Coronary artery (tissue), 2 donors: ENCODE measurements around the gene RHEX.

Source experiments
- DNase-seq: peaks from one replicate; pipeline ENCODE4 v3.0.0-alpha.2; 2017; ENCODE audit warnings: low spot score
- H3K27ac ChIP-seq, 2 donors: fragments of 200-600 bp; sonication (generic); one replicate each; pipeline ENCODE4 v1.5.1; 2016 to 2019
- H3K4me3 ChIP-seq: fragments of 200-600 bp; sonication (generic); 2 replicates; pipeline ENCODE4 v1.5.1; 2016; ENCODE audit warnings: mild to moderate bottlenecking, moderate library complexity
- CTCF ChIP-seq: fragments of 200-600 bp; sonication (generic); IDR thresholded peaks from one replicate; pipeline ENCODE4 v1.5.1; 2019; ENCODE audit warnings: antibody characterized with exemption

Gene RHEX

DNA sequence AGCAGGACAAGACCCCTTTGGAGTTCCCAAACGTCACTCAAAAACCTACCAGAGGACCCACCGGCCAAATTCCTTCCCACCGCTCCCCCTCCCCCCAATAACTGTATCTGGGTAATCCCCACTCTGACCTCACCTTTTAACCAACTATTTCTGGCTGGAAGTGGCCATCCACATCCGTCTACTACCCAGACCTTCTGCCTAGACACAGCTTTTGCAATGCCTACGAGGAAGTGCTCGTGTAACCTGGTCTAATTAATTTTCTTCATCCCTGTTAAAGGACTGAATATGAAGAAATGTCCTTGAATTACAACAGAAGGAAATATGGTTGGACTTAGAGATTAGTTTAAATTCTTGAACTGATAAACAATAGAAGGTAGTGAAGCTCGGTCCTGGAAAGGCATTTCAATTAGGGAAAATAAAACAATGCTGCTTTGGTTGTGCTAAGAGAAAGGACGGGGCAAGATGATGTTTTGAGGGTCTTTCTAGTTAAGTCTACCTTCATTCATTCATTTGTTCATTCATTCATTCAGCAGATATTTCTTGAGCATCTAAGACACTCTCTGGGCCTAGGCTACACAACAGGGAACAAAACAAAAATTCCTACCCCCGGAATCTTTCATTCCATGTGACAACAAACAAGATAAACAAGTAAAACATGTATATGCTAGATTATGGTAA is 45.4 kb downstream of the RHEX start:
- DNase-seq, result no peak
- H3K27ac ChIP-seq, result no peak overlapping the region

DNA sequence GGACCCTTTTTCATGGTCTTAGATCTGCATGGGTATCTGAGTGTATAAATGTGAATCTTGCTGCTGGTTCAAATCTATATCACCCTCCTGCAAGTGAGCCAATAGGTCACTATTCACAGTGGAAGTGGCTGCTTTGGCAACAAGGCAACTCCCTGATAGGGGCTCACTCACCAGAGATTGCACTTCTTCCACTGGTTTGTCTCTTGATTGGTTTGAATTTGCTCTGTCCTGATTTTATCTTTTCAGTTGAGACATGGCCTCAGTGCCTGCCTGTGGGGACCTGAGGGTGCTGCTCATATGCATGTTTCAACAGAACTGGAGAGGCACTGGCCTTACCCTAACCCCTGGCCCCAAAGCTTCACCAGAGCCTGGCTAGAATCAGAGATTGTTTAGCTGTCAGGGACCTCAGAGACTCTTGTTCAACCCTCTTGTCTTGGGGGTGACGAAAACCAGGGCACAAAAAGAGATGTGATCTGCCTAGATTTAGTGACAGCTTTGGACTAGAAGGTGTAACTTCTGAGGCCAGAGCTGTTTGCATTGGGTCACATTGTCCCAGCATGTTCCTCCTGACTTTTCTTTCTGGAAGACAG is 47.3 kb downstream of the RHEX start:
- no peak for TF ChIP-seq CTCF
- H3K4me3 ChIP-seq, result no peak overlapping the region
- peak; percentile 16 for DNase-seq
- no peak overlapping the region for H3K27ac ChIP-seq

More for the DNA sequence above, 45.4 kb downstream of the RHEX start:
- TF ChIP-seq CTCF, result no peak
- no peak overlapping the region for H3K4me3 ChIP-seq

GRCh38 chr1:206101351-206102045 is 48.5 kb downstream of the RHEX start:
- no peak for TF ChIP-seq CTCF
- Histone ChIP-seq H3K4me3 (no peak overlapping the region), H3K27ac (no peak overlapping the region)
- no peak for DNase-seq

- no peak for DNase-seq
- Histone ChIP-seq H3K4me3 (no peak overlapping the region), H3K27ac (no peak overlapping the region)
- TF ChIP-seq CTCF, result no peak
These were observed 49.4 kb downstream of the RHEX start for GRCh38 chr1:206102292-206102936.

DNA sequence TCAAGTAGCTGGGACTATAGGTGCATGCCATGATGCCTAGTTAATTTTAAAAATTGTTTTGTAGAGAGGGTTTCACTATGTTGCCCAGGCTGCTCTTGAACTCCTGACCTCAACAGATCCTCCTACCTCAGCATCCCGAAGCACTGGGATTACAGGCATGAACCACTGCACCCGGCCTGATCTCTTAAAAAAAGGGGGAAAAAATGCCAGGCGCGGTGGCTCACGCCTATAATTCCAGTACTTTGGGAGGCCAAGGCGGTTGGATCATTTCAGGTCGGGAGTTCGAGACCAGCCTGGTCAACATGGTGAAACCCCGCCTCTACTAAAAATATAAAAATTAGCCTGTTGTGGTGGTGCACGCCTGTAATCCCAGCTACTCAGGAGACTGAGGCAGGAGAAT is 51.0 kb downstream of the RHEX start:
- DNase-seq, result no peak
- no peak for TF ChIP-seq CTCF
- H3K27ac ChIP-seq, result no peak overlapping the region
- no peak overlapping the region for H3K4me3 ChIP-seq

DNA sequence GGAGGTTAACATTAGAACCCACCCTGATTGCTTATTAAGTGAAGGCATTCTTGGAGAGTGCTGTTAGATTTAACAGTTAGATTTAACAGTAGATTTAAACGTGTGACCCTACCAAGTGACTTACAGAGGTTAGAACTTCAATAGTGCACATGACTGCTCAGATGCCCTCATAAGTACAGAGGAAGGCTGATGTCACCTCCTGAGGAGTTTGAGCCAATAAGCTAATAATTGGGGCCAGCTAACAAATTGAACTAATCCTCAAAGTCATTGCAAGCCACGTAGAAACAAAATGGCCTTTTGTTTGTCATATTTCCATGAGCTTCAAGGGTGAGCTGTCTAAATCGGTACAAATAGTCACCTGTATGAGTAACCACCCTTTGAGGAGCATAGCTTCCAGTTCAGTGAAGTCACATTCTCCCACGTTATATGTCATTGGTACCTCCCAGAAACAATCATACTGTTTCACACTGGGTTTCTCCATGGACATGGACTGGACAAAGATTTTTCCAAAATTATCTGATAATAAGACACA is 52.6 kb downstream of the RHEX start:
- Histone ChIP-seq H3K4me3 (no peak overlapping the region), H3K27ac (no peak overlapping the region)
- no peak for TF ChIP-seq CTCF
- DNase-seq, result no peak
